GM20431 (cell line): ENCODE data around the gene CCNK.

Experiments used
- in situ Hi-C: fragments of 300-500 bp; cut with MseI, MboI; formaldehyde crosslinking; loops from one replicate; pipeline ENCODE4 v1.15.0; 2020; ENCODE audit warnings: low sequenced_read_pairs; ENCODE audit not compliant: unreplicated experiment

Gene CCNK

GRCh38 chr14:99480917-99481744, at the start of gene CCNK:
Gene CCNK, plus strand, starts transcription at chr14:99481409. Its CDS starts 11,269 bp downstream, at chr14:99492678.
- in situ Hi-C loops, result no loop called here

- in situ Hi-C loops, result no loop called here
These were observed 49.2 kb upstream of the CCNK start for GRCh38 chr14:99431986-99432385.

DNA sequence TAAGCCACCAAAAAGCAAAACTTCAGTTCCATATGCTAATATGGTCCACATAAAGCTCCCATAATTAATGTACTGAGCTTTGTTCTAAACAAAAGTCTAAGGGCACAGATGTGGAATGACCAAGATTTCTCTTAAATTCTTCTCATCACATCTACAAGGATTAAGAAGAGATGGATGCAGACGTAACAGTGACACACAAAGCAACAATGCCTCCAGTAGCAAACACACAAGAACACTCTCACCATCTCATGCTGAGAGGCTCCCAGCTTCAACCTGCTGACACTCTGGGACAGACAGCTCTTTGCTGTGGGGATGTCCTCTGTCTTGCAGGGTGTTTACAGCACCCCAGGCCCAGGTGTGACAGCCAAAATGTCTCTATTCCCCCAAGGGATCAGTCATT, 48.7 kb upstream of the CCNK start:
- in situ Hi-C loops, result no loop called here

- in situ Hi-C loops, result no loop called here
These were observed 45.9 kb upstream of the CCNK start for GRCh38 chr14:99435327-99435726.

GRCh38 chr14:99436247-99437180, 44.7 kb upstream of the CCNK start:
- in situ Hi-C loops, result no loop called here

DNA sequence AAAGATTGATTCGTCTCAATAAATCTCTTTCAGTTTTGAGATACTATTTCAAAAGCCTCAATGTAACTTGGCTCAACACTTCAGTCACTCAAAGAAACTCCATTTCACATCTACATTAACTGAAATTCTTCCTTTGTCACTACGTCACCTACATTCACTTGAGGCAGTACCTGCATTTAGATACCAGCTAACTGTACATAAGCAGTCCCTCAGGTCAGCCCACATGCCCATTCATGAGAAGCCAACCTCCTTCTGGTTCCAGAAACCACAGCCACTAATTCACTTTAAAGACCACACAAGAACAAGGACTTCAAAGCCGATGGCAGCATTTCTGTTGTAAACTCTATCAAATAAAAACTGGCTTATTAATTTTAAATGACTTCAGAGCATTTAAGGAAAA, 43.5 kb upstream of the CCNK start:
- in situ Hi-C loops, result no loop called here

- in situ Hi-C loops, result no loop called here
These were observed 40.9 kb upstream of the CCNK start for GRCh38 chr14:99440278-99440677.

DNA sequence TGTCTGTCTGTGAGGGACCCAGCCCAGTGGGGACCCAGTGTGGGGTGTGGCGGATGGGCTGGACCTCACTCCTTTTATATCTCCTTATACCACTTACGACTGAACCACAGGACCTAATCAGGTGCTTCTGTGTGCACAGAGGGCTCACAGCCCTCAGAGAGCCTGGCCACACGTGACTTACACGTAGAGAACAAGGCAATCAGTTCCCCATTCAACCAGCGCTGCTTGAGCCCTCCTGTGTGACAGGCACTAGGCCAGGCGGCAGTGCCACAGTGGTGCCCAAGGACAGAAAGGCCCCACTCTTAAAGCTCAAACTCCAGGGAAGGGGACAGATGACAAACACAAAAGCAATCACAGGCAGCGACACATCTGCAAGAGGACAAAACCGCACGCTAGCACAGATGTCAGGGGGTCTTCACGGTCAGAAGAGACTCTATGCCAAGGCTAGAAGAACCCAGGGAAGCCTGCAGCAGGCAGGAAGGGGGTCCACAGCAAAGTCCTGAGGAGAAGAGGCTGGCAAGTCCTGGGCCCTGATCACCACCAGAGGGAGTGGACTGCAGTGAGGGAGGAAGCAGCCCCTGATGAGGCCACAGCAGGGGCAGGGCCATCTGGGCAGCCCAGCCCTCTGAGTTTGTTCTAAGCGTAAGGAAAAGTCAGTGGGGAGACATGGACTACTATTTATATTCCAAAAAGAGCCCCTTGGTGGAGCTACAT, 39.9 kb upstream of the CCNK start:
- in situ Hi-C loops, result no loop called here

DNA sequence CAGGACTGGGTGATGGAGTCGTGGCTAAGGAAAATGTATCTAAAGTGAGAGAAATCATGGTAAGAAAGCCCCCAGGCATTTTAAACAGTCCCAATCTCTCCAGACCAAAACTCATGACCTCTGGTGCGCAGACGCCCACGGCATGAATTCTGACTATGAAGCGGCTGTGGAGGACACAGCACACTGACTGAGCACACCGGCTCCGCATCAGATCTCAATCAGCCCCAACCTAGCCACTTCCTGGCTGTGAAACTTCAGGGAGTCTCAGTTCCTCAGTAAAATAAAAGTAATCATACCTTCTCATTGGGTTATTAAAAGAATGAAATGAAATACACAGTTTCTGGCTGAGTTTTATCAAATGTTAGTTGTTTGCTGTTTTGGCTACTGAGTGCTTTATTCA, 39.3 kb upstream of the CCNK start:
- in situ Hi-C loops, result no loop called here

DNA sequence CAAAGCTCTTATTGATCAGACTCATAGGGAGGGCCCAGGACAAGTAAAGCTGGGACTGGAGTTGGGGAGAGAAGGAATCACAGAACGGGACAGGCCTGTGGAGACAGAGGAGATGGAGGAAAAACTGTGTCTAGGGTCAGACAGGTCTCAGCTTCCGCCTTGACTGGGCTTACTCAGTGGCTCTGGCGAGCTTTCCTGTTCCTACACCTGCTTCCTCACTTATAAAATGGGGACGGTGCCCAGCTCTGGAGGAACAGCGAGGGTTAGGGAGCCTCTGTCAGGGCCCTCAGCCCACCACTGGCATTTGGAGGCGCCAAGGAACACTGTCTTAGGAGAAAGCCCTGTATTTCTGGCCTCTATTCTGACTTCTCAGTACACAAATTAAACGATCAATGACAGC, 35.3 kb upstream of the CCNK start:
- in situ Hi-C loops, result no loop called here

- in situ Hi-C loops, result no loop called here
These were observed 33.5 kb upstream of the CCNK start for GRCh38 chr14:99447739-99448138.

GRCh38 chr14:99450266-99450665, 30.9 kb upstream of the CCNK start:
- in situ Hi-C loops, result no loop called here

DNA sequence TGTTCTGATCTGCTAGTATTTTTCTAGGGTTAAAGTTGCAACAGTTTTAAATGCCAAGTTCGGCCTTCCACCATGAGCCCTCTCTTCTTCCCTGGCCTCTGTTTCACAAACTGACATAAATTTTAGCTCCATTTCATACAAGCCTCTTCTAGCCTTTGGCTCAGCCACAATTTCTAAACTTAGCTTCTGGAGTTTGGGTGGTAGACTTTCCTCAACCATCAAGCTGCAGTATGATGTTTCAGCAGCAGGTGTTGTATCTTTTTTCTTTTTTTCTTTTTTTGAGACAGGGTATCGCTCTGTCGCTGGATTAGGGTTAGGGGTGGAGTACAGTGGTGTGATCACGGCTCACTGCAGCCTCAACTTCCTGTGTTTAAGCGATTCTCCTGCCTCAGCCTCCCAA, 30.0 kb upstream of the CCNK start:
- in situ Hi-C loops, result no loop called here

GRCh38 chr14:99452968-99453367, 28.2 kb upstream of the CCNK start:
- in situ Hi-C loops, result no loop called here

DNA sequence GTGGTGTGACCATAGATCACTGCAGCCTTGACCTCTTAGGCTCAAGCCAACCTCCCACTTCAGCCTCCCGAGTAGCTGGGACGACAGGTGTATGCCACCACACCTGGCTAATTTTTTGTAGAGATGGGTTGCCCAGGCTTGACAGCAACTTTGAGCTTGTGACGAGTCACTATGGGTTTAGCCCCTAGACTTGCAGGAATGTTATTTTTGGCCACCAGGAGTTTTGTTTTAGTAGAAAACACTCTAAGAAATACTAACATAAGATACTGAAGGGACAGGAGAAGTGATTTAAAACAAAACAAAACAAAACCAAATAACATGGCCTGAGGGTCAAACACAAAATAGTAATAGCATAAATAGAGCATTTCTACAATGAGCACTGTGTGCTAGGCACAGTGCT, 27.0 kb upstream of the CCNK start:
- in situ Hi-C loops, result no loop called here

DNA sequence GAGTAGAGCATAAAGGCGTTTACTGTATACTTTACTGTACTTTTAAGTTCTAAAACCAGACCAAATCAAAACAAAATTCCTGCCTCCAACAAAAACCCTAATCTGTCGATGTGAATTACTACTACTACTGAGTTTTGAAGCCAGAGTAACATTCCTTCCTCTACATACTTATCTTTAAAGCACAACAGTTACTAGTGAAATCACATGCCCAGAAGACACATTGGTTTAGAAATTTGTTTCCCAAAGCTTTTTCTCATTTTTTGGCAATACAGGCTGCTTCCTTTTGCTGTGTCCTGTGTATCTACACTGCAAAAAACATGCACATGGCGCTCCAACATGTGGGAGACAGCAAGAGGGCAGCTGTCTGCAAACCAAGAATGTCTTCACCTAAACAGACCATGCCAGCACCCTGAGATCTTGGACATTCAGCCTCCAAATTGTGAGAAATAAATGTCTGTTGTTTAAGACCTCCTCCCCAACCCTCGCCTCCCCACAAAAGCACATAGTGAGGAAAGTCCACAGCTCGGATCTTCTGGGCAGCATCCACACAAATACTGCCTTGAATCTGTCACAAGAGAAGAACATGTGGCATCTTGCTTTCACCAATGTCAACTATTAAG, 21.6 kb upstream of the CCNK start:
- in situ Hi-C loops, result no loop called here

DNA sequence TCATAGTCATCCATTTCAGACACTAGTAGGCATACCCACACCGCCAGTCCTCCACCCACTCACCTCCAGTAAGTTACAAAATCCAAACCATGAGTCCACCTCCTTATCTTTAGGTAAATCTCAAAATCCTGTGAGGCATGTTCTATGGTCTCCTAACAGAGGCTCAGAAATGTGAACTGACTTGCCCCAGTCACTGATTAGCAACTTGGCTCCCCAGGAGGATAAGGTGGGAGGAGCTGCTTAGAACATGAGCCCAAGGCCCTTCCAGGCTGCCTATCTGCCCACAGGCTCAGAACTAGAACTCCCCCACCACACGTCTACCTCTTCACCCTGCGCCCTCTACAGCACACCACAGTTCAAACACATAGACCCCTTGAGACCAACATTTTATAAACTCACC, 20.4 kb upstream of the CCNK start:
- in situ Hi-C loops, result no loop called here

- in situ Hi-C loops, result no loop called here
These were observed 19.7 kb upstream of the CCNK start for GRCh38 chr14:99461411-99462085.

DNA sequence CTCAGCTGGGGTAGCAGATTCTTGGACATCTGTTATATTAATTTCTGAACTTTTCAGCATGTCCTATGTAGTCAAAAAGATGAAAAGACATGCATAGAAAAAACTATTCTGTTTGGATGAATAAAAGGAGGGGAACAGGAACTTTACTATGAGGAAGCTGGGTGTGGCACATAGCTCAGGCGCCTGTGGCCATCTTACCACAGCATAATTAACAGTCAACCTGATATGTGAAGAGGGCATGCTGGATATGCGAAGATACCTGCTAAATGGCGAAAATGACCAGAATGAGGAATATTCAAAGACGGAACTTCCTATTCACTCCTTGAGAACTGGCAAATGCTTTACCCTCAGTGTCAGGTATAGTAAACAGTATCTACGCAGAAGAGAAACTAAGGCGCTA, 19.0 kb upstream of the CCNK start:
- in situ Hi-C loops, result no loop called here

GRCh38 chr14:99463974-99464373, 17.2 kb upstream of the CCNK start:
- in situ Hi-C loops, result no loop called here
